Measurements from ENCODE around the gene MEFV. TPM values are rescaled to one million over a fixed set of nuclear protein-coding genes. Genes with fewer than 3 reads are reported as not detected.

MEFV gene
- total RNA-seq, 2 donors from 2014 or later, result 0.57 to 1.1 TPM

GRCh38 chr16:3283543-3284447, 27.4 kb upstream of the MEFV start:
- TF ChIP-seq, protein P1, sequence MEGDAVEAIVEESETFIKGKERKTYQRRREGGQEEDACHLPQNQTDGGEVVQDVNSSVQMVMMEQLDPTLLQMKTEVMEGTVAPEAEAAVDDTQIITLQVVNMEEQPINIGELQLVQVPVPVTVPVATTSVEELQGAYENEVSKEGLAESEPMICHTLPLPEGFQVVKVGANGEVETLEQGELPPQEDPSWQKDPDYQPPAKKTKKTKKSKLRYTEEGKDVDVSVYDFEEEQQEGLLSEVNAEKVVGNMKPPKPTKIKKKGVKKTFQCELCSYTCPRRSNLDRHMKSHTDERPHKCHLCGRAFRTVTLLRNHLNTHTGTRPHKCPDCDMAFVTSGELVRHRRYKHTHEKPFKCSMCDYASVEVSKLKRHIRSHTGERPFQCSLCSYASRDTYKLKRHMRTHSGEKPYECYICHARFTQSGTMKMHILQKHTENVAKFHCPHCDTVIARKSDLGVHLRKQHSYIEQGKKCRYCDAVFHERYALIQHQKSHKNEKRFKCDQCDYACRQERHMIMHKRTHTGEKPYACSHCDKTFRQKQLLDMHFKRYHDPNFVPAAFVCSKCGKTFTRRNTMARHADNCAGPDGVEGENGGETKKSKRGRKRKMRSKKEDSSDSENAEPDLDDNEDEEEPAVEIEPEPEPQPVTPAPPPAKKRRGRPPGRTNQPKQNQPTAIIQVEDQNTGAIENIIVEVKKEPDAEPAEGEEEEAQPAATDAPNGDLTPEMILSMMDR (IDR thresholded peaks at IDR 0.05), result no peak
- intact Hi-C loops (cut with DNase I), result loop anchor here (10.0 kb wide), 1 partner anchor 221 kb away; the partner anchor contains the start of gene CLUAP1

GRCh38 chr16:3282730-3283542, 26.5 kb upstream of the MEFV start, which contains the start of gene ZNF263:
TSS of gene ZNF263 (plus strand) at chr16:3283491. CDS start at chr16:3283819, 328 bp downstream.
- Histone ChIP-seq H3K4me1 (peaks cover 15% of the 10 kb centered on the region), H3K9me3 (no peaks in the 10 kb centered on the region), H3K27ac (peak within 1 kb of the TSS; percentile 96), H3K9ac (ENCODE audit: low read depth in 2 of 2, low read length in 2 of 2) (peak within 1 kb of the TSS; percentile 89 to 96), H3K4me3 (peak within 1 kb of the TSS; percentile 84), H3K27me3 (no peaks in the 10 kb centered on the region), H3K36me3 (no peaks in the 10 kb centered on the region)
- DNase-seq, result peak; percentile 99
- intact Hi-C loops (cut with DNase I), result loop anchor here (10.0 kb wide), 1 partner anchor 222 kb away; the partner anchor contains the start of gene CLUAP1
- TF ChIP-seq, protein P1 (IDR thresholded peaks at IDR 0.05), result no peak

More at GRCh38 chr16:3283543-3284447, 27.4 kb upstream of the MEFV start:
- Histone ChIP-seq H3K4me1 (peaks cover 15% of the 10 kb centered on the region), H3K9me3 (peaks cover 5% of the 10 kb centered on the region), H3K4me3 (peak overlapping the region; percentile 84), H3K27ac (peak overlapping the region; percentile 96), H3K9ac (ENCODE audit: low read depth in 2 of 2, low read length in 2 of 2) (peak overlapping the region; percentile 89 to 96), H3K36me3 (peaks cover 5% of the 10 kb centered on the region), H3K27me3 (no peaks in the 10 kb centered on the region)
- no peak for DNase-seq

- no peaks in the 10 kb centered on the region for H3K27me3 ChIP-seq
Measured at GRCh38 chr16:3282103-3282729, 25.8 kb upstream of the MEFV start.

GRCh38 chr16:3281222-3281820, 24.9 kb upstream of the MEFV start:
- intact Hi-C loops (cut with DNase I), result loop anchor here (10.0 kb wide), 1 partner anchor 223 kb away; the partner anchor contains the start of gene CLUAP1
- Histone ChIP-seq H3K9me3 (no peaks in the 10 kb centered on the region), H3K36me3 (no peaks in the 10 kb centered on the region), H3K27me3 (no peaks in the 10 kb centered on the region), H3K27ac (no peak overlapping the region), H3K4me1 (peaks cover 15% of the 10 kb centered on the region), H3K4me3 (no peak overlapping the region), H3K9ac (ENCODE audit: low read depth in 2 of 2, low read length in 2 of 2) (no peak overlapping the region)
- TF ChIP-seq, protein P1 (IDR thresholded peaks at IDR 0.05), result no peak
- no peak for DNase-seq

More at GRCh38 chr16:3282103-3282729, 25.8 kb upstream of the MEFV start:
- TF ChIP-seq, protein P1 (IDR thresholded peaks at IDR 0.05), result no peak
- H3K27ac ChIP-seq, result peak overlapping the region; percentile 96
- H3K36me3 ChIP-seq, result no peaks in the 10 kb centered on the region
- H3K9me3 ChIP-seq, result no peaks in the 10 kb centered on the region
- H3K4me1 ChIP-seq, result peaks cover 15% of the 10 kb centered on the region
- H3K9ac ChIP-seq (ENCODE audit: low read depth in 2 of 2, low read length in 2 of 2), result peak overlapping the region; percentile 89 to 93
- peak overlapping the region; percentile 84 for H3K4me3 ChIP-seq
- intact Hi-C loops (cut with DNase I), result loop anchor here (10.0 kb wide), 1 partner anchor 223 kb away; the partner anchor contains the start of gene CLUAP1
- DNase-seq, result no peak
